ENCODE measurements around the gene GNPTG.

Gene GNPTG

DNA sequence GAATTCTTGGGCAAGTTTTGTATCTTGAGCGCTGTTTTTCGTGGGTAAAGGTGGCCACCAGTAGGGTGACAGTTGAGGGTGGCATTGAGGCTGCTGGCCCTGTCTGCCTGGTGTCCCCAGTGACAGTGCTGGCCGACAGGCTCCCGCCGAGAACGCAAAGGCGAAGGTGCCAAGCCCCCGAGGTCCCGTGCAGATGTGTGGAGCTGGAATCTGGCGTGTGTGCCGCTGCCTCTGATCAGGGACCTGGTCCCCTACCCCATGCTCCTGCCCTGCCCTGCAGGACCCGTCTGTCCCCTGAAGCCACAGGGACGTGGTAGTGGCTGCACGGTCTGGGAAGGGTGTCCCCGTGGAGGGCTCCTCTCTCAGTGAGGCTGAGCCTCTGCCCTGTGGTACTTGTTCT is 38.8 kb upstream of the GNPTG start:
- TF ChIP-seq, protein P1, sequence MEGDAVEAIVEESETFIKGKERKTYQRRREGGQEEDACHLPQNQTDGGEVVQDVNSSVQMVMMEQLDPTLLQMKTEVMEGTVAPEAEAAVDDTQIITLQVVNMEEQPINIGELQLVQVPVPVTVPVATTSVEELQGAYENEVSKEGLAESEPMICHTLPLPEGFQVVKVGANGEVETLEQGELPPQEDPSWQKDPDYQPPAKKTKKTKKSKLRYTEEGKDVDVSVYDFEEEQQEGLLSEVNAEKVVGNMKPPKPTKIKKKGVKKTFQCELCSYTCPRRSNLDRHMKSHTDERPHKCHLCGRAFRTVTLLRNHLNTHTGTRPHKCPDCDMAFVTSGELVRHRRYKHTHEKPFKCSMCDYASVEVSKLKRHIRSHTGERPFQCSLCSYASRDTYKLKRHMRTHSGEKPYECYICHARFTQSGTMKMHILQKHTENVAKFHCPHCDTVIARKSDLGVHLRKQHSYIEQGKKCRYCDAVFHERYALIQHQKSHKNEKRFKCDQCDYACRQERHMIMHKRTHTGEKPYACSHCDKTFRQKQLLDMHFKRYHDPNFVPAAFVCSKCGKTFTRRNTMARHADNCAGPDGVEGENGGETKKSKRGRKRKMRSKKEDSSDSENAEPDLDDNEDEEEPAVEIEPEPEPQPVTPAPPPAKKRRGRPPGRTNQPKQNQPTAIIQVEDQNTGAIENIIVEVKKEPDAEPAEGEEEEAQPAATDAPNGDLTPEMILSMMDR (IDR thresholded peaks at IDR 0.05; ENCODE audit: low read depth, low read length): no peak
- Histone ChIP-seq H3K9me3 (no peaks in the 10 kb centered on the region), H3K27me3 (no peaks in the 10 kb centered on the region), H3K36me3 (peaks cover 57% of the 10 kb centered on the region), H3K4me1 (no peaks in the 10 kb centered on the region), H3K4me3 (ENCODE audit: low read depth, low read length) (no peak overlapping the region)
- no peak for DNase-seq

DNA sequence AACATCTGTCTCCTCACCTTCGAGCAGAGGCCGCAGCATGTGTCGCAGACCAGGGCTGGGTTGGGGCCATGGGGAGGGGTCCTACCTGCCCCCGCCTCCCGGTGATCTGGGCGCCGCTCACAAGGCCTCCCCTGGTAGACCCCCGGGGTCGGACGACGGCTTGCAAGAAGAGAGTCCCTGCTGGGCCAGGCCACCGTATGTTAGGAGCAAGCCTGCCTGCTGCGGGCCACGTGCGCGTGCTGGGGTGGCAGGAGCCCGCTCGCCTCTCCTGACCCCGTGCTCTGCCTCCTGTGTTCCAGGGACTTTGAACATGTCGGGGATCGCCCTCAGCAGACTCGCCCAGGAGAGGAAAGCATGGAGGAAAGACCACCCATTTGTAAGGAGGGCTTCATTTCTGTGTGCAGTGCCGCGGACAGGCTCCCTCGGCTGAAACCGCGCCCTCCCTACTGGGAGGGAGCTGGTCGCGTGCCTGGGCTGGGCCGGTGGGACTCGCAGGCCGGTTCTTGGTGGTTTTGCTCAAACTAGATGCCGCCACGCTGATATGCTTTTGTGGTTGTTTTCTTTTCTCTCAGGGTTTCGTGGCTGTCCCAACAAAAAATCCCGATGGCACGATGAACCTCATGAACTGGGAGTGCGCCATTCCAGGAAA is 37.9 kb upstream of the GNPTG start:
- H3K27me3 ChIP-seq: no peaks in the 10 kb centered on the region
- no peak overlapping the region for H3K4me3 ChIP-seq (ENCODE audit: low read depth, low read length)
- H3K4me1 ChIP-seq: no peaks in the 10 kb centered on the region
- H3K9me3 ChIP-seq: no peaks in the 10 kb centered on the region
- TF ChIP-seq, protein P1 (IDR thresholded peaks at IDR 0.05; ENCODE audit: low read depth, low read length): no peak
- H3K36me3 ChIP-seq: peaks cover 66% of the 10 kb centered on the region
- DNase-seq: no peak

DNA sequence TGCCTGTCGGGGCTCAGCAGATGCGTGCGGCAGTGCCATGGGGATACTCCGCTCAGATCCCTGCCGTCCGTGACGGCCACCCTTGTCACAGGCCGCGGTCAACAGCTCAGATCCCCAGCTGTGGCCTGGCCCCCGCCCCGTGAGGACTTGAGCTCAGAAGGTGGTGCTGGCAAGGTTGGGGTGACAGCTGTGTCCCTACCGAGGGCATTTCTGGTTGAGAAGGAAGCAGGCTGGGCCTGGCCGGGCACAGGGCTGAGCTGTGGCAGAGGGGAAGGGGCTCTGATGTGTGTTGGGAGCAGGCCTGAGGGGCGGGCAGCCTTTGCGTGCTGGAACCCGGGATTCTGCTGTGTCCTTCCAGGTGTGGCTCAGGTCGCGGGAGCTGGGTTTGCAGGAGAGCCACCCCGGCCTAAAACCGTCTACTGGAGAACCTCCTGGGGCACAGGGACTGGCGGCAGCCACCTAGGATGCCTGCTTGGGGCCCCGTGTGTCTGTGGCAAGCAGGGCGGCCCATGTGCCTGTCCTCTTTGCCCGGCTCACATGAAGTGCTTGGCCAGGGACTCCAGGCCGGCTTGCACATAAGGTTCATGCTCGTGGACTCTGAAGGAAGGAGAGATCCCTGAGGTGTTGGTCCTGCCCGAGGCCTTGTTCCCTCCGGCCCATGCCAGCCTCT is 37.2 kb upstream of the GNPTG start:
- H3K4me3 ChIP-seq (ENCODE audit: low read depth, low read length): no peak overlapping the region
- no peaks in the 10 kb centered on the region for H3K27me3 ChIP-seq
- TF ChIP-seq, protein P1 (IDR thresholded peaks at IDR 0.05; ENCODE audit: low read depth, low read length): no peak
- peaks cover 73% of the 10 kb centered on the region for H3K36me3 ChIP-seq
- no peak for DNase-seq
- no peaks in the 10 kb centered on the region for H3K9me3 ChIP-seq
- H3K4me1 ChIP-seq: no peaks in the 10 kb centered on the region

DNA sequence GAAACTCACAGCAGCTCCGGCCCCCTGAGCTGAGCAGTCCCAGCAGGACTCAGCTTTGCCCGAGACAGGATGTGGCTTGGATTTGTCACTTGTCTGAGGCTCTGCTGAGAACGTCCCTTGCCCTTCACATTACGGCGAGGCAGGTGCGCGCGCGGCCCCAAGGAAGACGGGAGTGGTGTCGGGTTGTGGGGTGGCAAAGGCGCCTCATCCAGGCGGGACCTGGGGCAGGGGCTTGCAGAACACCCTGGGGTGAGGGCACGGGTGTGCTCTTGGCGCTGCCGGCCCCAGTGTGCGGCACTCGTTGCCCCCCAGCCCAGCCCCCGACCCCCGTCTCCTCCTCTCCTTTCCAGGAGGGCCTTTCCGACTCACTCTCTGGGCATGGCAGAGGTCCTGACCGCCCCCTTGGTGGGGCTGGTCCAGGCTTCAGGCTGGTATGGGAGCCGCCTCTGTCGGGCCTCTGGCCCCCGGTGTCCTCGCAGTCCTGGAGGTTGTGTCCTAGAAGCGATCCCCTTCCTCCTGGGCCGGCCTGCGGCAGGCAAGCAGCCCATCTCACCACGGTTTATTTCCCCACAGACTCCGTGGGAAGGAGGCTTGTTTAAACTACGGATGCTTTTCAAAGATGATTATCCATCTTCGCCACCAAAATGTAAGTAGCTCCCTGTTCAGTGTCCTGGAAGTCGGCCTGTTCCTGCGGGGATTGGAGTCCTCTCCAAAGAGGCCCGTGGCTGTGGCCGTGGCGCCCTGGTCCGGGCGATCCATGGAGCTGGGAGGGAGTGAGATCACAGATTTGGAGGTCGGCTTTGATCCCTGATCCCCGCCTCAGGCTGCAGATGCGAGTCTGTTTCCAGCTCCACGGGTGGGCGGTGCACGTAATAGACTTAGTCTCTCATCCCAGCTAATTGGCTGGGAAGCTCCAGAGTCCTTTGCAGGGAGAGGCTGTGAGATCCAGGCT is 36.4 kb upstream of the GNPTG start:
- Histone ChIP-seq H3K36me3 (peaks cover 81% of the 10 kb centered on the region), H3K9me3 (no peaks in the 10 kb centered on the region), H3K27me3 (no peaks in the 10 kb centered on the region), H3K4me3 (ENCODE audit: low read depth, low read length) (no peak overlapping the region), H3K4me1 (no peaks in the 10 kb centered on the region)
- TF ChIP-seq, protein P1 (IDR thresholded peaks at IDR 0.05; ENCODE audit: low read depth, low read length): no peak
- no peak for DNase-seq

DNA sequence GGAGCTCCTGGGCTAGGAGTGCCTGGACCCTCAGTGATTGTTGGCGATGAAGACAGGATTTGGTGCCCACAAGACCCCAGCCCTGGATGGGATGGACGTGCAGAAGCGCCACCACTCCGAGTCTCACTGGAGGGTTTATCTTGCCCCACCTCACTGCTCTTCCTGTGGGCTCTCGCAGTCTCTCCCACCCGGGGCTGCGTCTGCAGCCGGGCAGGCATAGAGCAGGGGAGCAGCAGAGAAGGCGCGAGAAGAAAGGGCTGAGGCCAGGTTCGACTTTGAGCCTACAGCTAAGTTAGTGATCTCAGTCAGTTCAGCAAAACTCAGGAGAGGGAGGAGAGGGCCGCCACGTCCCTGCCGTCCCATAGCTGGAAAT is 35.7 kb upstream of the GNPTG start:
- Histone ChIP-seq H3K36me3 (peaks cover 88% of the 10 kb centered on the region), H3K4me3 (ENCODE audit: low read depth, low read length) (no peak overlapping the region), H3K9me3 (no peaks in the 10 kb centered on the region), H3K4me1 (no peaks in the 10 kb centered on the region), H3K27me3 (no peaks in the 10 kb centered on the region)
- no peak for DNase-seq
- TF ChIP-seq, protein P1 (IDR thresholded peaks at IDR 0.05; ENCODE audit: low read depth, low read length): no peak

All from BE2C (cell line).